ENCODE data around the gene CBLN3. TPM values are rescaled to one million over a fixed set of nuclear protein-coding genes. Genes with fewer than 3 reads are reported as not detected.

CBLN3 gene
- total RNA-seq, 1 experiment from 2014 or later, result 1.0 TPM

GRCh38 chr14:24465368-24465767 is 35.9 kb upstream of the CBLN3 start:
- POLR2A ChIA-PET, result no interaction called here
- H3K4me3 ChIP-seq (ENCODE audit: low read depth in 2 of 2, low read length in 2 of 2), result no peak overlapping the region
- no peaks in the 10 kb centered on the region for H3K36me3 ChIP-seq (ENCODE audit: control insufficient read depth, insufficient read depth, low read length)
- H3K9me3 ChIP-seq (ENCODE audit: control insufficient read depth, insufficient read depth, low read depth, low read length), result no peaks in the 10 kb centered on the region
- H3K27ac ChIP-seq (ENCODE audit: low read length), result no peak overlapping the region
- H3K27me3 ChIP-seq (ENCODE audit: control insufficient read depth, insufficient read depth, low read length), result no peaks in the 10 kb centered on the region
- BruUV-seq (replicated peaks), result no TSS peak
- CTCF ChIA-PET, result no interaction called here
- intact Hi-C loops (cut with micrococcal nuclease; ENCODE audit: unreplicated experiment), result no loop called here
- no peak for TF ChIP-seq SIN3A (IDR thresholded peaks at IDR 0.05; ENCODE audit: borderline replicate concordance, insufficient read depth, low read depth, low read length)
- no peak for TF ChIP-seq TCF7L2 (IDR thresholded peaks at IDR 0.05; ENCODE audit: low read depth, low read length)
- TF ChIP-seq POLR2AphosphoS5 (IDR thresholded peaks at IDR 0.05; ENCODE audit: low read depth, low read length), result no peak
- H3K4me1 ChIP-seq (ENCODE audit: control insufficient read depth, insufficient read depth, low read length), result no peaks in the 10 kb centered on the region
- DNase-seq (ENCODE audit: low read depth, low spot score) (no peak), ATAC-seq (no peak)
- in situ Hi-C loops (cut with HindIII; ENCODE audit: low pct_unique_long_range_greater_than_20kb, low sequenced_read_pairs), result no loop called here

- POLR2A ChIA-PET, result no interaction called here
- CTCF ChIA-PET, result no interaction called here
- Histone ChIP-seq H3K36me3 (ENCODE audit: control insufficient read depth, insufficient read depth, low read length) (no peaks in the 10 kb centered on the region), H3K9me3 (ENCODE audit: control insufficient read depth, insufficient read depth, low read depth, low read length) (no peaks in the 10 kb centered on the region), H3K4me3 (ENCODE audit: low read depth in 2 of 2, low read length in 2 of 2) (no peak overlapping the region), H3K27ac (ENCODE audit: low read length) (no peak overlapping the region), H3K4me1 (ENCODE audit: control insufficient read depth, insufficient read depth, low read length) (no peaks in the 10 kb centered on the region), H3K27me3 (ENCODE audit: control insufficient read depth, insufficient read depth, low read length) (no peaks in the 10 kb centered on the region)
- ATAC-seq (no peak), DNase-seq (ENCODE audit: low read depth, low spot score) (no peak)
- intact Hi-C loops (cut with micrococcal nuclease; ENCODE audit: unreplicated experiment) (no loop called here), in situ Hi-C loops (cut with HindIII; ENCODE audit: low pct_unique_long_range_greater_than_20kb, low sequenced_read_pairs) (no loop called here)
- TF ChIP-seq REST (IDR thresholded peaks at IDR 0.05; ENCODE audit: insufficient read depth in 1 of 2, low read depth in 2 of 2, low read length in 1 of 2), result no peak
- no peak for TF ChIP-seq TCF7L2 (IDR thresholded peaks at IDR 0.05; ENCODE audit: low read depth, low read length)
- TF ChIP-seq SIN3A (IDR thresholded peaks at IDR 0.05; ENCODE audit: borderline replicate concordance, insufficient read depth, low read depth, low read length), result no peak
- no peak for TF ChIP-seq CTCF (IDR thresholded peaks at IDR 0.05)
- TF ChIP-seq POLR2AphosphoS5 (IDR thresholded peaks at IDR 0.05; ENCODE audit: low read depth, low read length), result no peak
- BruUV-seq (replicated peaks), result no TSS peak
Measured at GRCh38 chr14:24463884-24464785, 34.7 kb upstream of the CBLN3 start.

Measured in Panc1 (cell line).